Neuron (in vitro differentiated cells): ENCODE measurements around the gene GTF2A1.
"Not testable (repeated sequence)": the region's sequence is repeated elsewhere in the genome, so short reads cannot be mapped to it uniquely, and the experiment has no call there.

Source experiments
- H2AFZ ChIP-seq: one replicate; pipeline ENCODE4 v1.6.1; 2013; ENCODE audit warnings: low read depth, mild to moderate bottlenecking, inconsistent platforms, low read length, moderate library complexity
- H3K27me3 ChIP-seq: one replicate; pipeline ENCODE4 v1.6.1; 2013; ENCODE audit warnings: low read length; ENCODE audit not compliant: insufficient read depth
- H3K36me3 ChIP-seq: one replicate; pipeline ENCODE4 v1.6.1; 2013; ENCODE audit warnings: low read length; ENCODE audit not compliant: insufficient read depth
- H3K4me1 ChIP-seq: one replicate; pipeline ENCODE4 v1.6.1; 2013; ENCODE audit warnings: low read length; ENCODE audit not compliant: insufficient read depth
- H3K4me3 ChIP-seq: 2 replicates; pipeline ENCODE4 v1.5.1; 2013; ENCODE audit warnings: mild to moderate bottlenecking, low read length, moderate library complexity
- H3K9me3 ChIP-seq: one replicate; pipeline ENCODE4 v1.6.1; 2013; ENCODE audit warnings: low read length

GTF2A1 gene

DNA sequence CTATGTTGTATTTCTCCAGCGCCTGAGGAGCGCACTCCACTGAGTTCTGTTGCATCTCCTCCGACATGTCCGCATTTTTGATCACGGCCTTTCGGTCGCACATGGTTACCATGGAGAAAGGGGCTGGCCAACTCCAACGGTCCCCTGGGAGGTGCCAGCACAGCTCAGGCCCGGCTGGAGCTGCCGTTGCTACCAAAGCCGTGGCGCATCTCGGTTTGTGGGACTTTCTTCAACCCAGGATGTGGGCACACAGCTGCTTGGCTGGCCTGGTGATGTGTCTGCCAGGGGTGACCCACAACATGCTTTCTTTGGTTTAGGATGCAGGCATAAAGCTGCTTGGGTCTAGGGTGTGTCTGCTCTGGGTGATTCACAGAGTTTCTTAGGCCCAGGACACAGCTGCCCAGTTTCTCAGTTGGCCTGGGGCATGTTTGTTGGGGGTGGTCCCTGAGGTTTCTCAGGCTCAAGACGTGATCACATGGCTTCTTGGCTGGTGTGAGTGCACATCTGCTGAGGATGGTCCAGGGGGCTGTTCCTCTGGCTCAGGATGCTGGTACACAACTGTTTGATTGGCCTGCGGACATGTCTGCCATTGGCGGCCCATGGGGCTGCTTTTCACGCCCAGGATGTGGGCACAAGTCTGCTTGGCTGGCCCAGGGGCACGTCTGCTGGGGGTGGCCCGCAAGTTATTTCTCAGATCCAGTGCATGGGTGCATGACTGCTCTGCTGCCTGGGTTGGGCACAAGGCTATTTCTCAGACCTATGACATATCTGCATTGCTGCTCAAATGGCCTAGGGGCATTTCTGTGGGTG lies 25.9 kb upstream of the GTF2A1 start:
- Histone ChIP-seq H3K36me3 (no peaks in the 10 kb centered on the region), H3K27me3 (no peaks in the 10 kb centered on the region), H3K4me3 (no peak overlapping the region), H2AFZ (no peak overlapping the region), H3K9me3 (peaks cover 4% of the 10 kb centered on the region), H3K4me1 (no peaks in the 10 kb centered on the region)

DNA sequence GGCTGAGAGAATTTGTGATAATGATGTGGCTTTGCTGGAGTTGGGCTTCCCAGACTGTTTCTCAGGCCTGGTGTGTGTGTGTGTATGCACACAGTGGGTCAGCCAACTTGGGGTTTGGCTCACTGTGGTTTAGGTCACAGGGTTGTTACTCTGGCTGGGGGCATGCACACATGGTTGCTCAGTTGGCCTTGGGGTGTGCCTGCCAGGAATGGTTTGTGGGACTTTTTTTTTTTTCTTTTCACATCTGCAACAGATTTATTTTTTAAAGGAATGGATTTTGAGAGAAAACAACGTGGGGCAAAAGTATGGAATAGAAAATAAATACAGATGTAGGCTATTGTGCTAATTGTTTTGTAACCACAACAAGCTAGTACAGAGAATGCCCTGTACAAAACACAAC lies 25.0 kb upstream of the GTF2A1 start:
- Histone ChIP-seq H3K36me3 (no peaks in the 10 kb centered on the region), H3K27me3 (no peaks in the 10 kb centered on the region), H3K4me1 (no peaks in the 10 kb centered on the region), H3K9me3 (peaks cover 4% of the 10 kb centered on the region), H2AFZ (no peak overlapping the region), H3K4me3 (no peak overlapping the region)

DNA sequence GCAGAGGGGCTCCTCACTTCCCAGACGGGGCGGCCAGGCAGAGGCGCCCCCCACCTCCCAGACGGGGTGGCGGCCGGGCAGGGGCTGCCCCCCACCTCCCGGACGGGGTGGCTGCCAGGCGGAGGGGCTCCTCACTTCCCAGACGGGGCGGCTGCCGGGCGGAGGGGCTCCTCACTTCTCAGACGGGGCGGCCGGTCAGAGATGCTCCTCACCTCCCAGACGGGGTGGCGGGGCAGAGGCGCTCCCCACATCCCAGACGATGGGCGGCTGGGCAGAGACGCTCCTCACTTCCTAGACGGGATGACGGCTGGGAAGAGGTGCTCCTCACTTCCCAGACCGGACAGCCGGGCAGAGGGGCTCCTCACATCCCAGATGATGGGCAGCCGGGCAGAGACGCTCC lies 23.7 kb upstream of the GTF2A1 start:
- H3K27me3 ChIP-seq, H3K9me3 ChIP-seq, H2AFZ ChIP-seq, H3K36me3 ChIP-seq, H3K4me3 ChIP-seq, H3K4me1 ChIP-seq: not testable (repeated sequence)

DNA sequence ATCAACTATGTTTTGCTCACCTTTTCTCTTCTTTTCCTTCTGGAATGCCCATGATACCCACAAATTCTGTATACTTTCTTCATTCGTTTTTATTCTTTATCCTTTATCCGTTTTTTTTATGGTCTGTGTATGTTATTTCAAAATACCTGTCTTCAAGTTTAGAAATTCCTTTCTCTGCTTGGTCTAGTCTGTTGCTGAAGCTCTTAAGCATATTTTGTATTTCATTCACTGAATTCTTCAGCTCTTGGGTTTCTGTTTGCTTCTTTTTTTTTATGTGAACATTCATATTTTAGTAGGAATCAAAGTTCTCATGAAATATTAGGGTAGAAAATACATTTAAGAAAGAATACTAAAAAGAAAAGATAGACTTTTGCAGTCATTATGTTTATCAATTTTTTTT lies 22.7 kb upstream of the GTF2A1 start:
- Histone ChIP-seq H2AFZ (no peak overlapping the region), H3K4me1 (no peaks in the 10 kb centered on the region), H3K36me3 (no peaks in the 10 kb centered on the region), H3K9me3 (peaks cover 4% of the 10 kb centered on the region), H3K27me3 (no peaks in the 10 kb centered on the region), H3K4me3 (no peak overlapping the region)

DNA sequence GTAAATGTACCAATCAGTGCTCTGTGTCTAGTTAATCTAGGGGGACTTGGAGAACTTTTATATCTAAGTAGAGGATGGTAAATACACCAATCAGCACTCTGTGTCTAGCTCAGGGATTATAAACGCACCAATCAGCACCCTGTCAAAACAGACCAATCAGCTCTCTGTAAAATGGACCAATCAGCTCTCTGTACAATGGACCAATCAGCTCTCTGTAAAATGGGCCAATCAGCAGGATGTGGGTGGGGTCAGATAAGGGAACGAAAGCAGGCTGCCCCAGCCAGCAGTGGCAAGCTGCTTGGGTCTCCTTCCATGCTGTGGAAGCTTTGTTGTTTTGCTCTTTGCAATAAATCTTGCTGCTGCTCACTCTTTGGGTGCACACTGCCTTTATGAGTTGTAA lies 16.1 kb upstream of the GTF2A1 start:
- not testable (repeated sequence) for H3K9me3 ChIP-seq, H3K36me3 ChIP-seq, H3K4me3 ChIP-seq, H3K4me1 ChIP-seq, H2AFZ ChIP-seq, H3K27me3 ChIP-seq

DNA sequence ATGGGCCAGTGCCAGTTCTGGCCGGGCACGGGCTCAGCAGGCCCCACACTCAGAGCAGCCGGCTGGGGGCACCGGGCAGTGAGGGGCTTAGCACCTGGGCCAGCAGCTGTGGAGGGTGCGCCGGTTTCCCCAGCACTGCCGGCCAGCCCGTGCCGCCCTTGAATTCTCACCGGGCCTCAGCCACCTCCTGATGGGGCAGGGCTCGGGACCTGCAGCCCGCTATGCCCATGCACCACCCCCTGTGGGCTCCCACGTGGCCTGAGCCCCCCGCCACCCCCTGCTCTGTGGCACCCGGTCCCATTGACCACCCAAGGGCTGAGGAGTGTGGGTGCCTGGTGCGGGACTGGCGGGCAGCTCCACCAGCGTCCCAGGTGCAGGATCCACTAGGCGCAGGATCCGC lies 15.4 kb upstream of the GTF2A1 start:
- Histone ChIP-seq H3K4me3 (no peak overlapping the region), H3K4me1 (peaks cover 3% of the 10 kb centered on the region), H3K27me3 (no peaks in the 10 kb centered on the region), H3K36me3 (no peaks in the 10 kb centered on the region), H2AFZ (no peak overlapping the region), H3K9me3 (no peaks in the 10 kb centered on the region)

DNA sequence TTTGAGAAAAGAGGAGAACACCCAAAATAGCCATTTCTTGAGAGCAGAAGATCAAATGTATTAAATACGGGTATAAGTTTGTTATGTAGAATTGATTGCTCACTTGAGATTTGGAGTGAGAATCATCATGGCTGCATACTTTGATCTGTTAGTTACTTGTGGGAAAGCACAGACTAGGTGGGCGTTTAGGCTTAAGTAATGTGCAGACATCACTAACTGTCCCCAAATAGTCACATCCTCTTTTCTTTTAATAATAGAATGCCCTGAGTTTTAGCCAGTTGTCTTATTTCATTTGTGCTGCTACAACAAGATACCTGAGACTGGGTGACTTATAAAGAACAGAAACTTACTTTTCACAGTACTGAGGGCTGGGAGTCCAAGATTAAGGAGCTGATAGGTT lies 14.3 kb upstream of the GTF2A1 start:
- Histone ChIP-seq H3K9me3 (peaks cover 3% of the 10 kb centered on the region), H3K4me1 (peaks cover 3% of the 10 kb centered on the region)

DNA sequence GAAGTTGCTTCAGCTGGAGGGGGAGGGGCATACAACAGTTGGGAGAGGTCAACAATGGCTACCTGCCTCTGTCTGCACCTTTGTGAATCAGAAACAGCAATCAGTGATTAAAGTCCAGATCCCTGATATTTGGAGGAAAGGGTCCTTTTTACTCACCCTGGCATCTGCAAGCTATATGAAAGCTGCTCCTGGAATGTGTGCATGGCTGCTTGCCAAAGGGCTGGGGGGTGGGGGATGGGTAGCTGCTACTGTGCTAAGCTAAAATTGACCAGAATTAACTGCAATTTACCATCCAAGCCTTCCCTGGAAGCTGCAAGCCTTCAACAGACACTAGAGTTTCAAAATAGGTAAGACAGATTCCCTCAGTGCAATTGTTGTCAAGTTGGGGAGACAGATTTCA lies 13.5 kb upstream of the GTF2A1 start:
- Histone ChIP-seq H3K27me3 (no peaks in the 10 kb centered on the region), H3K4me3 (no peak overlapping the region), H3K36me3 (no peaks in the 10 kb centered on the region), H3K4me1 (peaks cover 3% of the 10 kb centered on the region), H3K9me3 (peaks cover 3% of the 10 kb centered on the region), H2AFZ (peak overlapping the region; percentile 29)

More for the DNA sequence above, 14.3 kb upstream of the GTF2A1 start:
- H3K4me3 ChIP-seq, result no peak overlapping the region
- H3K36me3 ChIP-seq, result no peaks in the 10 kb centered on the region
- no peaks in the 10 kb centered on the region for H3K27me3 ChIP-seq
- peak overlapping the region; percentile 29 for H2AFZ ChIP-seq

DNA sequence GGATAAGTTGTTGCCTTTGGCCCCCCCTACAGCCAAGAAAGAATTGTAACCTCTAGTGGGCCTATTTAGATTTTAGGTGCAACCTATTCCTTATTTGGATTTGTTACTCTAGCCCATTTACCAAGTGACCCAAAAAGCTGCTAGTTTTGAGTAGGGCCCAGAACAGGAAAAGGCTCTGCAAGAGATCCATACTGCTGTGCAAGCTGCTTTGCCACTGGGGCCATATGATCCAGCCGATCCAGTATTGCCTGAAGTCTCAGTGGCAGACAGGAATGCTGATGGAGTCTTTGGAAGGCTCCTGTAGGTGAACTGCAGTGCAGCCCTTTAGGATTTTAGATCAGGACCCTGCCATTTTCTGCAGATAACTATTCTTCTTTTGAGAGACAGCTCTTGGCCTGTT lies 12.9 kb upstream of the GTF2A1 start:
- Histone ChIP-seq H3K4me3 (no peak overlapping the region), H3K36me3 (no peaks in the 10 kb centered on the region), H3K4me1 (peaks cover 3% of the 10 kb centered on the region), H3K27me3 (no peaks in the 10 kb centered on the region), H2AFZ (no peak overlapping the region), H3K9me3 (peaks cover 3% of the 10 kb centered on the region)

DNA sequence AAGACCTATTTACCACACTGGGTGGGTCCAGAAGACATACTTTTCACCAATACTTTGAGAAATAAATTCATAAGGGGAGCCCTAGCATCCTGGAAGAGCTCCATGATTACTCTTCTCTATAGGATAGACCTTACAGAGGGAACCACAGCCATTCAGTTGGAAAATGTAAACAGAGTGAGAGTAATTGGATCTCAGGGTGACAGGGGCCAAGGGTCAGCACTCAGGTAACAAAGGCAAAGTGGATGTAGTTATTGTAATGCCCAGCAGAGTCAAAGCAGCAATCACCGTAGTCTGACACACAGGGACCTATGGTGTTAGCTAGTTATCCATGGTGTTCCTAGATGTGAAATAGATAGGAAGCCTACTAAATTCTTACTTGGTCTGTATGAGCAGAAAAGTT lies 10.8 kb upstream of the GTF2A1 start:
- Histone ChIP-seq H3K9me3 (peaks cover 3% of the 10 kb centered on the region), H3K4me1 (peaks cover 3% of the 10 kb centered on the region), H3K36me3 (no peaks in the 10 kb centered on the region), H2AFZ (no peak overlapping the region), H3K27me3 (no peaks in the 10 kb centered on the region), H3K4me3 (no peak overlapping the region)

DNA sequence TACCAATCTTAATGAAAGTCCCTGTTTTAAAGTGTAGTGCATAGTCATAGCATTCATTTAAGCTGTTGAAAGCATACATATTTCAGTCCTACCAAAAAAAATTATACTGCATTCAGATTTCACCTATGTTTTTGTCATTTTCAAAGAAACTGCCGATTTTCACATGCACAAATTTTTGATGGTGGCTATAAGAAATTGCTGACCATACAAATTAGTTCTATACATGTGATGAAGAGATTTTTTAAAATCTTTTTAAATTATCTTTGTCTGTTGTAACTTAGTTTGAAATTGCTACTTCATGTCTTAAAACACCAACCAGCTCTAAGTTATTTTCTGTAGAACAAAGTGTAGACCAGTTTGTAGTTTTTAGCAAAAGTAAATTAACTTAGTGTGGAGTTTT lies 3.5 kb upstream of the GTF2A1 start:
- Histone ChIP-seq H3K36me3 (no peaks in the 10 kb centered on the region), H2AFZ (no peak overlapping the region), H3K9me3 (no peaks in the 10 kb centered on the region), H3K27me3 (no peaks in the 10 kb centered on the region), H3K4me3 (no peak overlapping the region), H3K4me1 (peaks cover 10% of the 10 kb centered on the region)

DNA sequence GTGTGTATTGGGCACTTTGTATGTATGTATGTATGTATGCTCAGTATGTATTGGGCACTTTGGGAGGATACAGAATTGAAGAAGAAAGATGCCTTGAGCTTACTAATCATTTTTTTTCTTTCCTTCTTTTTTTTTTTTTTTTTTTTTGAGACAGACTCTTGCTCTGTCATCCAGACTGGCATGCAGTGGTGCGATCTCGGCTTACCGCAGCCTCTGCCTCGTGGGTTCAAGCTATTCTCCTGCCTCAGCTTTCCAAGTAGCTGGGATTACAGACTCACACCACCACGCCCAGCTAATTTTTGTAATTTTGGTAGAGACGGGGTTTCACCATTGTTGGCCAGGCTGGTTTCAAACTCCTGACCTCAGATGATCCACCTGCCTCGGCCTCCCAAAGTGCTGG lies 3.0 kb upstream of the GTF2A1 start:
- H2AFZ ChIP-seq, H3K4me1 ChIP-seq, H3K9me3 ChIP-seq: not testable (repeated sequence)

DNA sequence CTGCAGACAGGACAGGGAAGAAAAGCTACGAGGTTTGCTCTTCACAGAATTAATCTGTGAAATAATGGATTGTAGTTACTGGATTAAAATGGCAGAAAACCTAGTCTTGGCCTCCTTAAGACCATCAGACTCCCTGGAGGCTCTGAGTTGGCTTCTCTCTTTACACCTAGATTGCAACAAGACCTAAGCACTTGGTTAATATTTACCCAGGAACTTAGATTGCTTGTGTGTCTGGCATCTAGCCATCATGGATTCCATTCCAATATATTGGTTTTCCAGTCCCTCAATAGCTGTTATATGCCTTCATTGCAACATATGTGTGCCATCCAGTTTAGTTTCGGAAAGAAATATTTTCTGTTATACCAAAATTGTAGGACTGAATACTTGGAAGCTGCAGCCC lies 1.9 kb upstream of the GTF2A1 start:
- Histone ChIP-seq H3K9me3 (no peaks in the 10 kb centered on the region), H3K4me3 (no peak overlapping the region)

More for the DNA sequence above, 3.0 kb upstream of the GTF2A1 start:
- not testable (repeated sequence) for H3K27me3 ChIP-seq, H3K36me3 ChIP-seq, H3K4me3 ChIP-seq

DNA sequence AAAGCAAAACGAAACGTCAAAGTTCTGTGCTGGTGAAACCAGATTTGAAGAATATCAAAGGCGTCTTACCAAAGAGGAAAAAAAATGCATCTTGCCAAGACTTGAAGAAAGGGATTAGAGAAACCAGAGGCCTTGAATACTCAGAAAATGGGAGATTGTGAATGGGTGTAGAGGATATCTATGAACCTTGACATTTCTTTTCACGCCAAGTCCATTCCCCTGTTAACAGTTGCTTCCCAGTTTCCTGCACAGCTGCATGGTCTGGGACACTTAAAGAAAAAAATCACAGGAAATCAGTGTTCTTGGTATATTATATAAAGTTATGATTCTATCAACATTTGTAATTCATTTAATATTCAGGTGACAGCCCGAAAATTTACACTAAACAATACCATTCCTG lies 1.4 kb upstream of the GTF2A1 start:
- H3K36me3 ChIP-seq, result no peaks in the 10 kb centered on the region
- H3K27me3 ChIP-seq, result no peaks in the 10 kb centered on the region
- H3K4me3 ChIP-seq, result peak overlapping the region; percentile 67
- H3K9me3 ChIP-seq, result no peaks in the 10 kb centered on the region
- H2AFZ ChIP-seq, result peak overlapping the region; percentile 75
- peaks cover 25% of the 10 kb centered on the region for H3K4me1 ChIP-seq

More for the DNA sequence above, 1.9 kb upstream of the GTF2A1 start:
- H3K4me1 ChIP-seq, result peaks cover 19% of the 10 kb centered on the region
- H2AFZ ChIP-seq, result no peak overlapping the region
- H3K36me3 ChIP-seq, result no peaks in the 10 kb centered on the region
- H3K27me3 ChIP-seq, result no peaks in the 10 kb centered on the region
